ENCODE measurements around the gene ARRB1. TPM values are rescaled to one million over a fixed set of nuclear protein-coding genes. Genes with fewer than 3 reads are reported as not detected.
"Not testable (repeated sequence)": the region's sequence is repeated elsewhere in the genome, so short reads cannot be mapped to it uniquely, and the experiment has no call there.

The ARRB1 gene
- polyA plus RNA-seq, 1 donor = 22.5 TPM

- DNase-seq = no peak
Measured at GRCh38 chr11:75373201-75373600, 21.7 kb upstream of the ARRB1 start.

- no peak for DNase-seq
Measured at GRCh38 chr11:75371949-75372876, 20.8 kb upstream of the ARRB1 start.

- no peak for DNase-seq
Measured at GRCh38 chr11:75369560-75370255, 18.2 kb upstream of the ARRB1 start.

GRCh38 chr11:75366826-75367225 is 15.4 kb upstream of the ARRB1 start:
- not testable (repeated sequence) for DNase-seq

GRCh38 chr11:75365711-75366181 is 14.3 kb upstream of the ARRB1 start:
- no peak for DNase-seq

GRCh38 chr11:75362285-75362684 is 10.8 kb upstream of the ARRB1 start:
- not testable (repeated sequence) for DNase-seq

GRCh38 chr11:75356613-75357012 is 5.2 kb upstream of the ARRB1 start:
- DNase-seq = no peak

- no peak for DNase-seq
Measured at GRCh38 chr11:75355051-75355450, 3.6 kb upstream of the ARRB1 start.

- no peak for DNase-seq
Measured at GRCh38 chr11:75352588-75353206, 1.2 kb upstream of the ARRB1 start.

- no peak for DNase-seq
Measured at GRCh38 chr11:75351791-75352587, 528 bp upstream of the ARRB1 start.

- no peak for DNase-seq
Measured at GRCh38 chr11:75350743-75351540, 519 bp downstream of the ARRB1 start.

GRCh38 chr11:75350122-75350742 is 1.2 kb downstream of the ARRB1 start:
- DNase-seq = no peak

GRCh38 chr11:75349521-75350116 is 1.8 kb downstream of the ARRB1 start:
- DNase-seq = no peak

- DNase-seq = no peak
Measured at GRCh38 chr11:75347781-75348566, 3.5 kb downstream of the ARRB1 start.

GRCh38 chr11:75346912-75347647 is 4.4 kb downstream of the ARRB1 start:
- DNase-seq = no peak

- DNase-seq = no peak
Measured at GRCh38 chr11:75346296-75346695, 5.2 kb downstream of the ARRB1 start.

GRCh38 chr11:75345455-75346160 is 5.9 kb downstream of the ARRB1 start:
- no peak for DNase-seq
